AG04449 (cell line): ENCODE data around the gene SLC25A47.
A peak's percentile ranks its signal among the peaks of the same experiment; 100 is the strongest.
"Not testable (repeated sequence)": the region's sequence is repeated elsewhere in the genome, so short reads cannot be mapped to it uniquely, and the experiment has no call there.

ENCODE experiments used
- CTCF ChIA-PET: fragments of 350-600 bp; formaldehyde crosslinking; extraction: SDS; loops from one replicate; lab custom pipeline; 2021; ENCODE audit warnings: antibody characterized with exemption; lab: Yijun Ruan, JAX
- POLR2A ChIA-PET: fragments of 400-600, 350-600 bp; formaldehyde crosslinking; extraction: SDS; loops from one replicate; lab custom pipeline; 2020; ENCODE audit warnings: antibody characterized with exemption, inconsistent platforms; lab: Yijun Ruan, JAX
- DNase-seq: peaks from one replicate; pipeline ENCODE4 v3.0.0-alpha.2; 2010; ENCODE audit warnings: low read depth, low spot score
- H3K4me3 ChIP-seq: 2 replicates; pipeline ENCODE4 v1.5.1; 2011; ENCODE audit warnings: low read depth, mild to moderate bottlenecking, control low read depth, low read length
- CTCF ChIP-seq: IDR thresholded peaks from one replicate; pipeline ENCODE4 v1.5.1; 2011; ENCODE audit warnings: mild to moderate bottlenecking, moderate library complexity, low read length, control low read depth, inconsistent platforms; ENCODE audit not compliant: insufficient read depth; ENCODE audit errors: missing control alignments

Gene SLC25A47

GRCh38 chr14:100306998-100307765, 16.0 kb upstream of the SLC25A47 start:
- no peak for TF ChIP-seq CTCF
- H3K4me3 ChIP-seq, result peak overlapping the region; percentile 72
- ChIA-PET POLR2A (interaction anchor here (1.1 kb wide), 1 partner anchor 68 kb away, joined by 3 read pairs; a partner anchor contains a TSS), CTCF (interaction anchor here (1.0 to 1.7 kb wide), 3 partner anchors 9 to 12 kb away, joined by 3 to 10 read pairs (median 5); no protein-coding TSS in a partner anchor)
- no peak for DNase-seq

GRCh38 chr14:100307766-100308426, 15.2 kb upstream of the SLC25A47 start:
- no peak for TF ChIP-seq CTCF
- CTCF ChIA-PET, result interaction anchor here (0.8 to 1.7 kb wide), 3 partner anchors 9 to 70 kb away, joined by 4 to 10 read pairs (median 4); no protein-coding TSS in a partner anchor
- no peak for DNase-seq
- POLR2A ChIA-PET, result interaction anchor here (1.1 kb wide), 1 partner anchor 67 kb away, joined by 3 read pairs; a partner anchor contains a TSS
- peak overlapping the region; percentile 72 for H3K4me3 ChIP-seq

GRCh38 chr14:100308427-100308792, 14.7 kb upstream of the SLC25A47 start:
- DNase-seq, POLR2A ChIA-PET, H3K4me3 ChIP-seq: not testable (repeated sequence)
- CTCF ChIA-PET, result interaction anchor here (0.8 to 1.7 kb wide), 3 partner anchors 9 to 70 kb away, joined by 4 to 10 read pairs (median 4); no protein-coding TSS in a partner anchor

- POLR2A ChIA-PET, result no interaction called here
- no peak overlapping the region for H3K4me3 ChIP-seq
- TF ChIP-seq CTCF, result no peak
- CTCF ChIA-PET, result interaction anchor here (0.7 to 1.7 kb wide), 7 partner anchors 8 to 362 kb away, joined by 3 to 10 read pairs (median 3); no protein-coding TSS in a partner anchor
- no peak for DNase-seq
These were observed 14.0 kb upstream of the SLC25A47 start for GRCh38 chr14:100309028-100309737.

GRCh38 chr14:100312110-100312876, 10.8 kb upstream of the SLC25A47 start:
- DNase-seq, POLR2A ChIA-PET: not testable (repeated sequence)
- CTCF ChIA-PET, result interaction anchor here (1.0 to 3.9 kb wide), 4 partner anchors 9 to 26 kb away, joined by 3 to 15 read pairs (median 4); partner anchors contain the start of gene SLC25A47

GRCh38 chr14:100312877-100313400, 10.2 kb upstream of the SLC25A47 start:
- ChIA-PET CTCF (interaction anchor here (1.0 to 3.9 kb wide), 5 partner anchors 9 to 30 kb away, joined by 3 to 15 read pairs (median 3); partner anchors contain the start of gene SLC25A47), POLR2A (interaction anchor here (0.5 kb wide), 1 partner anchor 14 kb away, joined by 3 read pairs; no protein-coding TSS in a partner anchor)
- no peak overlapping the region for H3K4me3 ChIP-seq
- no peak for DNase-seq
- TF ChIP-seq CTCF, result no peak

More at GRCh38 chr14:100312110-100312876, 10.8 kb upstream of the SLC25A47 start:
- H3K4me3 ChIP-seq, result not testable (repeated sequence)
